GM12864 (cell line): ENCODE measurements around the gene HSP90AB1.

ENCODE experiments used
- DNase-seq: peaks from one replicate; pipeline ENCODE4 v3.0.0-alpha.2; 2011; ENCODE audit warnings: low read depth
- H3K4me3 ChIP-seq: 2 replicates; pipeline ENCODE4 v1.5.1; 2011; ENCODE audit warnings: mild to moderate bottlenecking, low read depth, low read length, control low read depth
- CTCF ChIP-seq: IDR thresholded peaks from 2 replicates; pipeline ENCODE4 v1.5.1; 2011; ENCODE audit warnings: low read depth, mild to moderate bottlenecking, moderate library complexity, low read length, control low read depth, inconsistent platforms; ENCODE audit errors: missing control alignments

The HSP90AB1 gene

GRCh38 chr6:44286747-44287146 is 39.8 kb downstream of the HSP90AB1 start:
- no peak overlapping the region for H3K4me3 ChIP-seq
- DNase-seq: no peak
- peak; percentile 14 for TF ChIP-seq CTCF

GRCh38 chr6:44289726-44290260 is 42.9 kb downstream of the HSP90AB1 start:
- DNase-seq: no peak
- H3K4me3 ChIP-seq: no peak overlapping the region
- no peak for TF ChIP-seq CTCF

- no peak for DNase-seq
- no peak overlapping the region for H3K4me3 ChIP-seq
- no peak for TF ChIP-seq CTCF
Observed at GRCh38 chr6:44291841-44292240, 44.9 kb downstream of the HSP90AB1 start.

- DNase-seq: no peak
- no peak overlapping the region for H3K4me3 ChIP-seq
- TF ChIP-seq CTCF: no peak
Observed at GRCh38 chr6:44292661-44293365, 45.9 kb downstream of the HSP90AB1 start.

- TF ChIP-seq CTCF: no peak
- no peak for DNase-seq
- no peak overlapping the region for H3K4me3 ChIP-seq
Observed at GRCh38 chr6:44294832-44295791, 48.2 kb downstream of the HSP90AB1 start.

- TF ChIP-seq CTCF: no peak
- H3K4me3 ChIP-seq: no peak overlapping the region
- DNase-seq: no peak
Observed at GRCh38 chr6:44297063-44298038, 50.5 kb downstream of the HSP90AB1 start.
